ENCODE data around the gene SLC35F1. TPM values are rescaled to one million over a fixed set of nuclear protein-coding genes. Genes with fewer than 3 reads are reported as not detected.

Gene SLC35F1
- total RNA-seq, 4 donors from 2014 or later, result 5.4 to 8.1 (median 6.5) TPM

- Histone ChIP-seq H3K36me3 (no peaks in the 10 kb centered on the region), H3K4me1 (no peaks in the 10 kb centered on the region), H3K4me3 (no peak overlapping the region), H3K27me3 (no peaks in the 10 kb centered on the region), H3K9me3 (no peaks in the 10 kb centered on the region), H3K27ac (replicated peaks in 1 of 4) (no peak overlapping the region)
- intact Hi-C loops (cut with DNase I), result loop anchor here (5.0 kb wide), 1 partner anchor 289 kb away; no protein-coding TSS in a partner anchor
- WGBS, result 96% methylated on average over 2 of the region's 2 CpGs
- DNase-seq (ENCODE audit: extremely low spot score), result no peak
- TF ChIP-seq POLR2A (IDR thresholded peaks at IDR 0.05; ENCODE audit: low read depth) (no peak), EP300 (IDR thresholded peaks at IDR 0.05) (no peak), POLR2AphosphoS5 (IDR thresholded peaks at IDR 0.05) (no peak)
- TF ChIP-seq, protein P1, sequence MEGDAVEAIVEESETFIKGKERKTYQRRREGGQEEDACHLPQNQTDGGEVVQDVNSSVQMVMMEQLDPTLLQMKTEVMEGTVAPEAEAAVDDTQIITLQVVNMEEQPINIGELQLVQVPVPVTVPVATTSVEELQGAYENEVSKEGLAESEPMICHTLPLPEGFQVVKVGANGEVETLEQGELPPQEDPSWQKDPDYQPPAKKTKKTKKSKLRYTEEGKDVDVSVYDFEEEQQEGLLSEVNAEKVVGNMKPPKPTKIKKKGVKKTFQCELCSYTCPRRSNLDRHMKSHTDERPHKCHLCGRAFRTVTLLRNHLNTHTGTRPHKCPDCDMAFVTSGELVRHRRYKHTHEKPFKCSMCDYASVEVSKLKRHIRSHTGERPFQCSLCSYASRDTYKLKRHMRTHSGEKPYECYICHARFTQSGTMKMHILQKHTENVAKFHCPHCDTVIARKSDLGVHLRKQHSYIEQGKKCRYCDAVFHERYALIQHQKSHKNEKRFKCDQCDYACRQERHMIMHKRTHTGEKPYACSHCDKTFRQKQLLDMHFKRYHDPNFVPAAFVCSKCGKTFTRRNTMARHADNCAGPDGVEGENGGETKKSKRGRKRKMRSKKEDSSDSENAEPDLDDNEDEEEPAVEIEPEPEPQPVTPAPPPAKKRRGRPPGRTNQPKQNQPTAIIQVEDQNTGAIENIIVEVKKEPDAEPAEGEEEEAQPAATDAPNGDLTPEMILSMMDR (IDR thresholded peaks at IDR 0.05), result no peak
Observed at GRCh38 chr6:118260833-118261232, 353.8 kb downstream of the SLC35F1 start.

- no peak overlapping the region for H3K4me3 ChIP-seq
- no peak overlapping the region for H3K27ac ChIP-seq (replicated peaks in 1 of 4)
- no peaks in the 10 kb centered on the region for H3K9me3 ChIP-seq
- intact Hi-C loops (cut with DNase I), result loop anchor here (5.0 kb wide), 1 partner anchor 292 kb away; no protein-coding TSS in a partner anchor
- TF ChIP-seq, protein P1 (IDR thresholded peaks at IDR 0.05), result peak; percentile 29 to 34 (median 33)
- TF ChIP-seq POLR2A (IDR thresholded peaks at IDR 0.05; ENCODE audit: low read depth) (no peak), EP300 (IDR thresholded peaks at IDR 0.05) (no peak), POLR2AphosphoS5 (IDR thresholded peaks at IDR 0.05) (no peak)
- H3K4me1 ChIP-seq, result no peaks in the 10 kb centered on the region
- no peak for DNase-seq (ENCODE audit: extremely low spot score)
- no peaks in the 10 kb centered on the region for H3K36me3 ChIP-seq
- H3K27me3 ChIP-seq, result no peaks in the 10 kb centered on the region
- 35% methylated on average over 2 of the region's 2 CpGs for WGBS
Observed at GRCh38 chr6:118263921-118264486, 356.9 kb downstream of the SLC35F1 start.

DNA sequence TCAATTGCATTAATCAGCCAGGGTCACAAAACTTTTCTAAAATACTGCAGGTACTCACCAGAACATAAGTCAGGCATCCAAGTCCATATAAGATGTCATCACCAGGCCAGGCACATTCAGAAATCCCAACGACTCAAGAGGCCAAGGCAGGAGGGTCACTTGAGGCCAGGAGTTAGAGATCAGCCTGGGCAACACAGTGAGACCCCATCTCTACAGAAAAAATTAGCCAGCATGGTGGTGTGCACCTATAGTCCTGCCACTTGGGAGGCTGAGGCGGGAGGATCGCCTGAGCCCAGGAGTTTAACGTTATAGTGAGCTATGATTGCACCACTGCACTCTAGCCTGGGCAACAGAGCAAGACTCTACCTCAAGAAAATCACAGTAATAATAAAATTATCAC, 362.6 kb downstream of the SLC35F1 start:
- DNase-seq (ENCODE audit: extremely low spot score), result peak; percentile 66
- Histone ChIP-seq H3K9me3 (no peaks in the 10 kb centered on the region), H3K4me1 (no peaks in the 10 kb centered on the region), H3K4me3 (no peak overlapping the region), H3K27ac (replicated peaks in 1 of 4) (no peak overlapping the region), H3K36me3 (no peaks in the 10 kb centered on the region), H3K27me3 (no peaks in the 10 kb centered on the region)
- WGBS, result 79% methylated on average over 4 of the region's 4 CpGs
- intact Hi-C loops (cut with DNase I), result no loop called here
- TF ChIP-seq EP300 (IDR thresholded peaks at IDR 0.05) (no peak), POLR2AphosphoS5 (IDR thresholded peaks at IDR 0.05) (no peak), POLR2A (IDR thresholded peaks at IDR 0.05; ENCODE audit: low read depth) (no peak)
- TF ChIP-seq, protein P1 (IDR thresholded peaks at IDR 0.05), result no peak

DNA sequence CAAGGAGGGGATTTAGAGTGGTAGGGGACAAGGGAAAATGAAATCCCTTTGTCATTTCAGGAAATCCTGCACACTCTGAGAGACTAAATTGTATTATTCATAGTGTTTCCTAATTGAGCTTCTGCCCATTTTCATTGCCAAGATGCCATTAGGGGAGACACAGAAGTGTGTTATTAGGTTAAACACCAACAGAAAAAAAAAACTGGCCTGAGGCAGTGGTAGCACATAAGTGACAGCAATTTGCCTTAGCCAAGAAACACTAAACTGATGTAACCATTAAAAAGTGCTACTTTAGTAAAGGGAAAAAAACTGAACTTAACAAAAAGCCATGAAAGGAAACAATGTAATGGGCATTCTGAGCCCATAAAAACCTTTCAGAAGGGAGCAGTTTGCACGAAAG, 370.6 kb downstream of the SLC35F1 start:
- intact Hi-C loops (cut with DNase I), result no loop called here
- 68% methylated on average over 1 of the region's 1 CpG for WGBS

More for the DNA sequence above, 370.6 kb downstream of the SLC35F1 start:
- TF ChIP-seq, protein P1 (IDR thresholded peaks at IDR 0.05), result no peak
- Histone ChIP-seq H3K9me3 (no peaks in the 10 kb centered on the region), H3K36me3 (no peaks in the 10 kb centered on the region), H3K27ac (replicated peaks in 1 of 4) (no peak overlapping the region), H3K27me3 (no peaks in the 10 kb centered on the region), H3K4me1 (no peaks in the 10 kb centered on the region), H3K4me3 (no peak overlapping the region)
- no peak for DNase-seq (ENCODE audit: extremely low spot score)

Data from esophagus muscularis mucosa (tissue), 4 donors.